Suppressor macrophage treated with lipopolysaccharide for 1 hour (primary cell): ENCODE measurements around the gene BCL2L14.

Experiments used
- DNase-seq, 3 donors: peaks; one replicate each; pipeline ENCODE4 v3.0.0-alpha.2; 2020 to 2022

The BCL2L14 gene

GRCh38 chr12:12070674-12071656, at the start of gene BCL2L14:
Gene BCL2L14 (plus strand): TSS chr12:12070939. CDS start chr12:12079306, 8,367 bp downstream.
- peak; percentile 57 to 90 (median 63) for DNase-seq

DNA sequence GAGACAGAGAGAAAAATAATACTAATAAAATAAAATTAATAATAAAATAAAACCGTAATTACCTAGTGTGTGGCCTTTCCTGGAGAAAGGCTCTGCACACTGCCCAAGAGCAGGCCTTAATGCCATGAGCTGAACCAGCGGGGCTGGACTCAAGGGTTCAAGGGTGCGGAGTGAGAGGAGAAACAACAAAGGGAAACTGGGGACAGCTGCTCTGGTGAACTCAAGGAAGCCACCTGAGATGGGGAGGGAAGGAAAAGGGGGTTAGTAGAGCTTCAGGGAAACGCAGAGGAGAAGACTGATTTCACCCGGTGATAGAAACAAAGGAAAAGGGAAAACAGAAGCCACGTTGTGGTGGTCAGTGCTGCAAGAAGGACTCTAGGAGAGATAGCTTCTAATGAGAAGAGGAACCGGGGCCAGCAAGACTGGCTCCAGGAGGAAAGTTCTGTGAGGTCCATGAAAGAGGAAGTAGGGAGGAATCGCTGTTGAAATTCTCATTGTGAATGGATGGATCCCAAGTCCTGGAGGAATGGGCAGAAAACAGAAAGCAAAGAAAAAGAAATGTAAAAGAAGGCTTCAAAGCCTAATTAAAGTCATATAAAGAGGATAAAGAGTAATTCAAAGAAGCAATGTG, 48.3 kb upstream of the BCL2L14 start:
- DNase-seq: peak; percentile 70 to 81 (median 70)

GRCh38 chr12:12023456-12023855, 47.3 kb upstream of the BCL2L14 start:
- no peak for DNase-seq

- peak; percentile 36 to 56 (median 51) for DNase-seq
These were observed 45.6 kb upstream of the BCL2L14 start for GRCh38 chr12:12024911-12025682.

DNA sequence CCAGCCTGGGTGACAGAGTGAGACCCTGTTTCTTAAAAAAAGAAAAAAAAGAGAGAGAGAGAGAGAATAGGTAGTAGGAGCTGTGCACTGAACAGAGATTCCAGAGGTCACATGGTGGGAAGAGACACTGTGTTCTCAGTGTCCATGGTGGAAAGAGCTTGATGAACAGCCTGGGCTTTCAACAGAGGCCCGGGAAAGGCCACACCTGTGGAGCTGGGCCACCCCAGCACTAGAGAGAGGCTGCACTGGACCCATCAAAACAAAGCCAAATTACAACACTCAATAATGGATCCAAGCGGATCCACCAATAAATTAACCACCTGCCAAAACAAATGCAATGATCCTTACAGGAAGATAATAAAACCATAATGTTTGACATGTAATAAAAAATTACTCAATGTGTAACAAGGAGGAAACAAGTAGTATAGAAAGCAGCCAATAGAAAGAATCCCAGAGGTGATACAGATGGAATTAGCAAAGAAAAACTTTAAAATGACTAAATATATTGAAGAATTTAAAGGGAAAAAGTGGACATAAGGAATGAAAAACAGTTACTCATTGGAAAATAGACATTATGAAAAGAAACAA, 44.8 kb upstream of the BCL2L14 start:
- DNase-seq: no peak

DNA sequence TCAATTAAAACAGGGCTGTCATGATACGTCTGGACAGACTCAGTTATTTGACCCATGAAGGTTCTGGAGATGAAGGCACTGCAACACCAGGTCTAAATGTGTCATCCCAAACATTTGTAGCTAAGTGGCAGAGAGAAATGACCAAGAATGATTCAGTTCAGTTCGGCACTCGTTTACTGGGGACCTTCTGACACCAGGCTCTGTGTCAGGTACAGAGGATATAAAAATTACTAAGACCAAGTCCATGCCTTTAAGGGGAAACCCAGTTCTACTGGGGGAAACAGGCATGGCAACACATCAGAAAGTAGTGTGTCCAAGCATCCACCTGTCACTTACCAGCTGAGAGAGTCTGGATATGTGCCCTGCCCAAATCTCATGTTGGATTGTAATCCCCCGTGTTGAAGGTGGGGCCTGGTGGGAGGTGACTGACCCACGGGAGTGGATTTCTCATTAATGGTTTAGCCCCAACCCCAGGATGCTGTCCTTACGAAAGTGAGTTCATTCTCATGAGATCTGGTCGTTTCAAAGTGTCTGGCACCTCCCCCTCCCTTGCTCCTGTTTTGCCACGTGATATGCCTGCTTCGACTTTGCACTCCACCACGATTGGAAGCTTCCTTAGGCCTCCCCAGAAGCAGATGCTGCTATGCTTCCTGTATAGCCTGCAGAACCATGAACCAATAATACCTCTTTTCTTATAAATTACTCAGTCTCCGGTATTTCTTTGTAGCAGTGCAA, 41.9 kb upstream of the BCL2L14 start:
- DNase-seq: no peak

- no peak for DNase-seq
These were observed 41.1 kb upstream of the BCL2L14 start for GRCh38 chr12:12029653-12030052.

DNA sequence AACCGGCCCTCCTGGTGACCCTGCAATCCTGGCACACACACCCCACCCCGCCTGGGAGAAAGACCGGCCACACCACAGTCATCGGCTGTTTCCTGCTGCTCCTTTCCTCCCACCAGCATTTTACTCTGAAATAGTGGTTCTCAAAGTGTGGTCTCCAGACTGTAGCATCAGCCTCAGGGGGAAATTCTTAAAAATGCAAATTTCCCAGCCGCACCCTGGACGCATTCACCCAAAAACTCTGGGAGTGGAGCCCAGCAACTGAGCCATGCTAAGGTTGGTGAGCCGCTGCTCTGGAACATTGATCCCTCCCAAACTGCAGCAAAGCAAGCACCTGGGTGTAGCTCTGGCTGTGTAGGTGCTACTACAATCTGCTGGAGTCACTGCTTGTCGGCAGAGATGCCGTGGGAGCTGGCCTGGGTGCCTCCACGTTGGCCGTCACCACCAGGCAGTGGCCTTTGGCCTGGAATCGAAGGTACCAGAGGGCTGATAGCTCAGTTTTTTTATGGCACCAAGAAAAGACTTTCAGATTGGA, 38.4 kb upstream of the BCL2L14 start:
- peak in 2 of 3 donors; percentile 33 to 51 for DNase-seq

- DNase-seq: peak; percentile 83 to 88 (median 86)
These were observed 37.6 kb upstream of the BCL2L14 start for GRCh38 chr12:12032851-12033797.

DNA sequence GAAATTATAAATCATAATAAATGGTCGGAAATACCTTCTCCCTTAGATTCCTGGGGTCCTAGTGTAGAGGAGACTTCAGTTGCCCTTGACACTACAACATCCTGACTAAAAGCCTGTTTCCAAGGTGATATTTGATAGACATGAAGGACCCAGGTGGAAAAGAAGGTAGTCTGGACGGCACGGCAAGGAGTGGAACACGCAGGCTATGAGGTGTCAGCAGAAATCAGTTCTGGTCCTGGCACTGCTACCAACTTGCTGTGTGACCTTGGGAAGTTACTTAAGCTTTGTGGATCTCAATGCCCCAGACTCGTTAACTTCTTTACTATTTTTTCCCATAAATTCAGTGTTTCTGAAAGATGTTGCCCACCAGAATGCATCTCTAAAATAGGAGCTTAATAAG, 36.9 kb upstream of the BCL2L14 start:
- no peak for DNase-seq

DNA sequence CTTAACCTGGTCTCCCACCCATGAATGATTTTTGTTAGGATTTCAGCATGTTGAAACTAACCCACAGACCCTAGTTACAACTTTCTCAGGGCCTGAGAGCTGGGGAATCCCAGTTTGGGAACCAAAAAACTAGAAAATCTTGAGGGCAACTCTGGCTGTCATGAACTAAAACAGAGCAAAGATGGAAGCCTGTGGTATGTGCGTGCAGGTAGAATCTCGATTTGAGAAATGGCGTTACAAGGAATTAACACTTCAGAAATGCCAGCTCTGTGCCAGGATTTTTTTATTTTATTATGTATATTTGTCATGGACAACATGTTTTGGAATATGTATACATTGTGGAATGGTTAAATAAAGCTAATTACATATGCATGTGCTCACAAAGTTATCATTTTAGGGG, 36.4 kb upstream of the BCL2L14 start:
- DNase-seq: no peak

DNA sequence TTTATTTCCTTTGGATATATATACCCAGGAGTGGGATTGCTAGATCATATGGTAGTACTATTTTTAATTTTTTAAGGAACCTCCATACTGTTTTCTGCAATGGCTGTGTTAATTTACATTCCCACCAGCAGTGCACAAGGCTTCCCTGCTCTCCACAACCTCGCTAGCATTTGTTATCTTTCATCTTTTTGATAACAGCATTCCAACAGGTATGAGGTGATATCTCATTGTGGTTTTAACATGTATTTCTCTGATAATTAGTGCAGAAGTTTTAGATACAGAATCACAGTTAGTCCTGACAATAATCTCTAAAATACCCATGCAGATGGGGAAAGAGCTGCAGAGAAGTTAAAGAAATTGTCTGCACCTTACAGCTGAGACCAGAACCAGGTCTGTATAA, 35.5 kb upstream of the BCL2L14 start:
- DNase-seq: no peak

DNA sequence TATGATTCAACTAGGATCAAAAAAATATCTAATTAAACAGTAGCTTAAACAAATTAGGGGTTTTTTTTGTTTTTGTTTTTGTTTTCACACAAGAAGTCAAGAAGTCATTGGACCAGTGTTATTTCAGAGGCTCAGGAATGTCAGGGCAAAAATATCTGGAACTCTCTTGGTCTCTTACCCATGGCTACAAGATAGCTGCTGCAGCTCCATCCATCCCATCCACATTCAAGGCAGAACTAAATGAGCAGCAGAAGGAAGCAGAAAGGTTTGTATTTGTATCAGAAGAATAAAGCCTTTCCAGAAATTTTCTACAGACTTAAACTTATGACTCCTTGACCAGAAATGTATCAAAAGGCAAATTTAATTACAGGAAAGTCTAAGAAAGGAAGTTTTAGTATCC, 33.8 kb upstream of the BCL2L14 start:
- no peak for DNase-seq

- DNase-seq: no peak
These were observed 30.8 kb upstream of the BCL2L14 start for GRCh38 chr12:12039897-12040296.

GRCh38 chr12:12046401-12046800, 24.3 kb upstream of the BCL2L14 start:
- DNase-seq: no peak

- DNase-seq: no peak
These were observed 23.1 kb upstream of the BCL2L14 start for GRCh38 chr12:12047682-12048081.

DNA sequence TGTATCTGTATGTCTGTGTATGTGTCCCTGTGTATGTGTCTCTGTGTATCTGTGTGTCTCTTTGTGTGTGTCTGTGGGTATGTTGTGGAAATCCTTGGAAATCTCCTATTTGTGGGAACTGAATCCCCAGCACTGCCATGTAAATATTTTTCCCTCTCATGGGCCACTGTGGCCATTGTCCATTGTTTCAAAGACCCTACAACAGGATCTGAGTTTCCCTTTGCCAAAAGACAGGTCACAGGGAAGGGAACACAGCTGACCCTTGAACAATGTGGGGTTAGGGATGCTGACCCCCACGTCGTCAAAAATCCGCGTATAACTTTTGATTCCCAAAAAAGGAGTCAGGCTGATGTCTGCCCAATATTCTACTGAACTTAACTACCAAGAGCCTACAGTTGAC, 22.5 kb upstream of the BCL2L14 start:
- DNase-seq: no peak

- DNase-seq: no peak
These were observed 22.0 kb upstream of the BCL2L14 start for GRCh38 chr12:12048714-12049113.

DNA sequence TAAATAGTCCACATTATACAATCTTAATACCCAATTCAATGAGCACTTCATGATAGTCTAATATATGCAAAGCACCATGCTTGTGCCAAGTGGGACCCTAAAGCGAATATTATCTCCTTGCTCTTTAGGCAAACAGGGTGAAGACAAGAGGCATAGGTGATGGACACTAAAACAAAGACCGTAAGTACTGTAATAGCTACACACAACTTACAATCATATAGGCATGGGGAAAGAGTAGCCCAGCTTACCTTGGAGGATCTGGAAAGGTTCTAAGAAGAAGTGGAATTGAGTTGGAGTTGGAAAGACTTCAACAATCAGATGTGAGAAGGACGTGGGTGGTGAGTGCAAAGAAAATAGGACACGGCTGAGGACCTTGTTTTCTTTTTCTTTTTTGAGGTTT, 19.1 kb upstream of the BCL2L14 start:
- no peak for DNase-seq

DNA sequence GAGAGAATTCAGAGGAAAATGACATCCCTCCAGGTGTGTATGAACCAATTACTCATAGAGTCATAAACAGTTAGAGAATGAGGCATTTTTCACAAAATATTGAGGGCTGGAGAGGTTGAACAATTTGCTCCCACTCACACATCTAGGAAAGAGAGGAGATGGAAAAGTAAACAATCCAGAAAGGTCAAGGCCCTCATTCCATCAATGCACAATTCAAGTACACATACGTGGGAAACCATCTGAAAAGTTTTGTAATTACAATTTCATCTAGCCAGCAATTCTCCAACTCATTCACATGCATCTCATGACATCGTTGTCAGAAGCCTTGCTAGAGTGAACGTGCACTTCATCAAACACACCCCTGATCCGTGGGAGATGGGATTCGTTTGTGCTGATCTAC, 15.7 kb upstream of the BCL2L14 start:
- DNase-seq: no peak

DNA sequence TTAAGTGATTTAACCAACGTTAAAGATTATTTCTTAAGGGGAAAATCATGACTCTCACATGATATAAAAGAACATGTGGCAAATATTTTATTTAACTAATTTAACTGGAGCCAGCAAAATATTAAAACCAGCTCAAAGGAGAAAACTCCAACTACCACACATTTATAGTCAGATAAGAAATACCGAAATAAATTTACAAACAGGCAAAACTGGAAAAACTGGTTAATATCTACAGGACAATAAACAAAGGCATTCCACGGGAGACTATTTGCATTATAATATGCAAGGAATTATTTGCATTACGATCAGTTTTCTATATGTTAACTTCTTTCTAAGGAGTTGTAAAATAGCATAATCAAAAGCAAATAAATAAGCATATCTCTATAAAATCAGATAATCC, 13.8 kb upstream of the BCL2L14 start:
- no peak for DNase-seq
